Activated T-cell treated with anti-CD3 and anti-CD28 coated beads, Interleukin-2, amount 50 U/mL, for 72 hours (primary cell): ENCODE data around the gene LHX3. TPM values are rescaled to one million over a fixed set of nuclear protein-coding genes. Genes with fewer than 3 reads are reported as not detected.

Experiments used
- ATAC-seq, 2 donors: fragments of 150-1000 bp; cut with Tn5 transposase; replicated peaks in 1 of 2; 2 replicates each; pipeline ENCODE4 v1.10.0; 2021; ENCODE audit warnings: moderate library complexity in 2 of 2, mild to moderate bottlenecking in 1 of 2
- DNase-seq, 2 donors: peaks; one replicate each; pipeline ENCODE4 v3.0.0; 2021 to 2022; ENCODE audit warnings: mixed read lengths in 1 of 2
- H3K27ac Mint-ChIP-seq: one replicate; pipeline ENCODE4 v1.8.0; 2022; ENCODE audit warnings: mild to moderate bottlenecking, moderate library complexity, mixed read lengths
- H3K27me3 Mint-ChIP-seq: one replicate; pipeline ENCODE4 v1.8.0; 2022; ENCODE audit warnings: low read depth, mixed read lengths
- H3K36me3 Mint-ChIP-seq, 2 donors: one replicate each; pipeline ENCODE4 v1.8.0; 2022; ENCODE audit warnings: mixed read lengths in 2 of 2, mild to moderate bottlenecking in 1 of 2; ENCODE audit not compliant: insufficient read depth in 2 of 2
- H3K4me1 Mint-ChIP-seq: one replicate; pipeline ENCODE4 v1.8.0; 2022; ENCODE audit warnings: low read depth, mixed read lengths
- H3K4me3 Mint-ChIP-seq, 2 donors: one replicate each; pipeline ENCODE4 v1.8.0; 2022; ENCODE audit warnings: mild to moderate bottlenecking in 2 of 2, mixed read lengths in 2 of 2, moderate library complexity in 2 of 2
- H3K9me3 Mint-ChIP-seq, 2 donors: one replicate each; pipeline ENCODE4 v1.8.0; 2022; ENCODE audit warnings: mixed read lengths in 2 of 2
- total RNA-seq, 2 donors: library from RNA; stranded (reverse); gene quantifications; one replicate each; pipeline ENCODE4 v1.2.3, GENCODE V29; 2022

The LHX3 gene
- total RNA-seq, 2 donors from 2014 or later = 0.17 TPM; not detected in 1

DNA sequence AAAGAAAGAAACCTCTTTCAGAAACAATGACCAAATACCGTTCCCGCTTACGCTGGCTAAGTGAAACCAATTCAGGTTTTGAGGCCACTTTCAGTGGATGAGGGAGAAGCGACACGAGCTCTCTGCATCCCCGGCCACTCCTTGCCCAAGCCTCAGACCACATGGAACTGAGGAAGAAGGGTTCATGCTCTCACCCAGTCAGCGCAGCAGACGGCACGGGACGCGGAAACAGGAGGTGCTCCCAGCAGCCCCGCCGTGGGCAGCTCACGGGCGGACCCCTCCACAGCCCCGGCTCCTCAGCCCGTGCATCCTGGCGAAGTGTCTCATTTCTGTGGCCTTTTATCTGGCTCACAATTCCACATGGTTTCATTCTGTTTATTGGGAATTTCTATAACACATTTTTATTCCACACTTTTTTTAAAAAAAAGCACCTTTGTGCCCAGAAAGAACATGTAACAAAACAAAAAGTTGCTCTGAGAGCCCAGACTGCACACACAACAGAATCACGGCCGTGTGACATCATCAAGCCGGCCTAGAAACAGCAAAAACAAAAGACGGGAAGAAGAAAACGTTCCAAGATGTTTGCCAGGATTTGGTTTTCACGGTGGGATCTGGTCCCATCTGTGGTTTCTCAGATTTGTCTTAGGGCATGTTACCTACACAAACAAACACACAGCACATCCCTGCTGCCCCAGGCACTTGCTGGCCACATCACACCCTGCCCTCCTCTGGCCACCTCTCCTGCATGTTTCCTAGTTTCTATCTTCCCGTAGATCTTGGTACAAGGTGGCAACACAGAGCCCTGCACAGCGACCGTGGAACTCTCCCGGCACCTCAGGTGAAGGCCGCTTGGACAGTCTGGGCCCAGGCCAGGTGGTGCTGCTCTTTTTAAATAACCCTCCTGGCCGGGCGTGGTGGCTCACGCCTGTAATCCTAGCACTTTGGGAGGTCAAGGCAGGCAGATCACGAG is 24.5 kb upstream of the LHX3 start:
- DNase-seq = no peak
- Mint-ChIP-seq H3K9me3 (no peaks in the 10 kb centered on the region), H3K4me3 (no peak overlapping the region), H3K27me3 (no peaks in the 10 kb centered on the region), H3K36me3 (peaks cover 2 to 8% of the 10 kb centered on the region in 2 donors), H3K27ac (peak overlapping the region; percentile 78), H3K4me1 (peaks cover 47% of the 10 kb centered on the region)
- ATAC-seq = no peak

DNA sequence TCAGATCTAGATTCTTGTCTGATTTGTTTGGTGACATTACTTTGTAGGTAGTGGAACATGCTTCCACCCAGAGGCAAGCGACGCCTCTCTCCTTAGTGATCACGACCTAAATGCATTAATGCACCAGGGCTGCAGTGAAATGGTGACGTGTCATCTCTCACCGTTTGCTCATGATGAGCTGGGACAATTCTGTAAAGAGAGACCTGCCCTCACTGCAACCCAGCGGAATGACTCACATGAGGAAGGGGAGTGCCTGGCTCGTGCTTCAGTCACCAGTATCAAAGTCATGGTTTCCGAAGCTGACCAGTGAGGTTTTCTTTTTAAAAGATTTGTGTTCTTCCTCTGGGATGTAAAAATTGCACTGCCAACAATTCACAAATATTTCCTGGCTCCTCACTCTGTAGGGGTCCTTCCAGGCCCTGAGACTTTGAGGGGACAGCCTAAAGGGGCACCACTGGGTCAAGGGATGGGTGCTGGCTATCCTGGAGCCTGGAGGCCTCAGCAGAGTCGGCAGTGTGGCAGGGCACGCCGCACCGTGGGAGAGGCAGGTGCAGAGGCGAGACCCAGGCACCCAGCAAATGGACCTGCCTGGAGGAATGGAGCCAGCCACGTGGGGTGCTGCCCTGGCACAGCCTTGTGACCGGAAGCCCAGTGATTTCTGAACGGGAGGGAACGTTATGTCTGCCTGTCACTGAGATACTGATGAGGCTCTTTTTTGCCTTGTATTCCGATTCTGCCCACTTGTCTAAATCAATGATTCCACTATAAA is 23.4 kb upstream of the LHX3 start:
- Mint-ChIP-seq H3K9me3 (no peaks in the 10 kb centered on the region), H3K36me3 (peaks cover 2 to 12% of the 10 kb centered on the region in 2 donors), H3K27me3 (no peaks in the 10 kb centered on the region), H3K4me3 (peak overlapping the region in 1 of 2 donors; percentile 48), H3K4me1 (peaks cover 39% of the 10 kb centered on the region), H3K27ac (peak overlapping the region; percentile 78)
- DNase-seq (peak in 1 of 2 donors; percentile 25), ATAC-seq (peak; percentile 55 to 58)

DNA sequence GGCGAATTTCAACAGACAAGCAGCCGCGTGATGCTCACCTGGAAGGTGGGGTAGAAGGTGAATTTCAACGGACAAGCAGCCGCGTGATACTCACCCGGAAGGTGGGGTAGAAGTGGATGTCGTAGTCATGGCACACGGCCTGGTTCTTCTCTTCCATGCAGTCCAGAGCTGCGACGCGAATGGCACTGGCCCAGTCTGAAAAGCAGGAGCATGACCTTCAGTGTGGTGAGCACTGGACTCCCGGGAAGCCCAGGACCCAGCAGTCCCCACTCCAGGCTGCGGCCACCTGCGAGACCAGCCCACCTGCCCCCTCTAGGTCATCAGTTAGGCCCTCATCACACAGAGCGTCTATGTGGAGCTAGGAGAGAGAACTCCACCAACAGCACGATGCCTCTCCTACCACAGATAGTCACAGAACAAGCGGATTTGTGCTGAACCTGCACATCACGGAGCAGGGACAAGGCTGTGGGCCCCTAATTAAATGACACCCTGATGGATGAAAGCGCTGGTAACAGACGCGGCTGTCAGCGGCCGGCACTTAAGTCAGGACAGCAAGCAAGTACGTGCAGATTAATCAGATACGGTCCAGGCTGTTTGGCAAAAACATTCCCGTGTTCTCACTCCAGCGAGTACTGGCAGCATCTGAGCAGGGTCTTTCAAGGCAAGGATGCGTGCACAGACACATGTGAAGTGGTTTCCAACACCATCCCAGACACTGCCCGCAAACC is 21.9 kb upstream of the LHX3 start:
- Mint-ChIP-seq H3K4me1 (peaks cover 25% of the 10 kb centered on the region), H3K27ac (no peak overlapping the region), H3K4me3 (no peak overlapping the region), H3K36me3 (peaks cover under 1 to 12% of the 10 kb centered on the region in 2 donors), H3K9me3 (no peaks in the 10 kb centered on the region), H3K27me3 (no peaks in the 10 kb centered on the region)
- DNase-seq (no peak), ATAC-seq (no peak)

DNA sequence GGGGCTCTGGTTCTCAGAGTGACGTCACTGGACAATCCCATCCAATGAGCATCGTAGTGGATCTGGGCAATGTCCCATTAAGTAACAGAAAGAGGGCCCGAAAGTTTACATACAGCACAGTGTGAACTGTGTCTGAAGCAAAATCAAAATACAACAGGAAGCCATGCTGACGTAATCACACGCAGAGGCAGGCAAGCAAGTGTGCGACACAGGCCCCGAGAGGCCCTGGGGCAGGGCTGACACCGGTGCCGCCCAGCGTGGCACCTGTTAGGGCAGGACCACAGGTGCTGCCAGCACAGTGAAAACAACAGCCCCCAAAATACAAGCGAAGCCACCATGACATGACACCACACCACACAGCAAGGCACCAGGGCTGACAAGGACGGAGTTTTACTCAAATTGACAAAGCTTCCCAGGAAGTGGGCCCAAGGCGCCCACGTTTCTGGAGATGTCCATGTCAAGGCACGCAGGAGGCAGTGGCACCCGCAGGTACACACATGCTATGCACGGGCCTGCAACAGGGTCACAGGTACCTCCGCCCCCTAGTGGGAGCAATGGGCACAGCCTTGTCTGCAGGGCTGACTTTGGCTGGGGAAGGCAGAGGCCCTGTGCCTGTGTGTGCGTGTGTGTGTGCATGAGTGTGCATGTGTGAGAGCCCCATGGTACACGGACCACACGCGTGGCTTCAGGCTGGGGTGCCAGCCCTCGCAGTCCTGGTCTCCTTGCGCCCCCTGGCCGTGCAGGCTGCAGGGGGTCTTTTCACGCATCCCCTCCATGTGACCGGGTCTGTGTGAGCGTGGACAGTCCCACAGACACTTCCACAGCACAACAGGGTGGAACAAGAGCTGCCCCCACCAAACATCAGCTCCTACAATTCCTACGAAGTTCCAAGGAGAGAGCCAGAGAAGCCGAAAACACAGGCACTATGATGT is 21.1 kb upstream of the LHX3 start:
- DNase-seq (peak; percentile 73 to 76), ATAC-seq (peak; percentile 76 to 81)
- H3K27ac Mint-ChIP-seq = peak overlapping the region; percentile 56
- peak overlapping the region; percentile 29 to 56 for H3K4me3 Mint-ChIP-seq
- no peaks in the 10 kb centered on the region for H3K9me3 Mint-ChIP-seq
- H3K4me1 Mint-ChIP-seq = peaks cover 21% of the 10 kb centered on the region
- H3K27me3 Mint-ChIP-seq = no peaks in the 10 kb centered on the region
- peaks cover 0 to 12% of the 10 kb centered on the region in 2 donors for H3K36me3 Mint-ChIP-seq

DNA sequence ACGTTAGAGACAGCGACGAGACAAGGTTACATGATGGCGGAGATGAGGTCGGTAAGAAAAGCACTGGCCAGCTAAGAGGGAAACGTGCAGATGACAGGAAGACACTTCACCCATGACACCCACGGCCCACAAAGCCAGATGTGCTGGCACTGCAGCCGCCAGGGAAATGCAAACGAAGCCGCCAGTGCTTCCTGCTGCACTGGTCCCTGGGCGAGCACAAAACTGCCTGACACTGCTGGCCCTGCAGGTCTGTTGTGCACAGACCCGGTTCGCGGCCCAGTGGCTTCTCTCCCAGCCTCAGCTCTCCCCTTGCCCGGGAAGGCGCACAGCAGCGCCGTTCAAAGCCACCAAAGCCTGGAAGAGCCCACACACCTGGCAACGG is 20.4 kb upstream of the LHX3 start:
- no peak for DNase-seq
- Mint-ChIP-seq H3K36me3 (peaks cover 0 to 12% of the 10 kb centered on the region in 2 donors), H3K27me3 (no peaks in the 10 kb centered on the region), H3K4me1 (peaks cover 28% of the 10 kb centered on the region), H3K4me3 (peak overlapping the region; percentile 29 to 56), H3K9me3 (no peaks in the 10 kb centered on the region), H3K27ac (peak overlapping the region; percentile 56)
- peak in 1 of 2 donors; percentile 50 for ATAC-seq

DNA sequence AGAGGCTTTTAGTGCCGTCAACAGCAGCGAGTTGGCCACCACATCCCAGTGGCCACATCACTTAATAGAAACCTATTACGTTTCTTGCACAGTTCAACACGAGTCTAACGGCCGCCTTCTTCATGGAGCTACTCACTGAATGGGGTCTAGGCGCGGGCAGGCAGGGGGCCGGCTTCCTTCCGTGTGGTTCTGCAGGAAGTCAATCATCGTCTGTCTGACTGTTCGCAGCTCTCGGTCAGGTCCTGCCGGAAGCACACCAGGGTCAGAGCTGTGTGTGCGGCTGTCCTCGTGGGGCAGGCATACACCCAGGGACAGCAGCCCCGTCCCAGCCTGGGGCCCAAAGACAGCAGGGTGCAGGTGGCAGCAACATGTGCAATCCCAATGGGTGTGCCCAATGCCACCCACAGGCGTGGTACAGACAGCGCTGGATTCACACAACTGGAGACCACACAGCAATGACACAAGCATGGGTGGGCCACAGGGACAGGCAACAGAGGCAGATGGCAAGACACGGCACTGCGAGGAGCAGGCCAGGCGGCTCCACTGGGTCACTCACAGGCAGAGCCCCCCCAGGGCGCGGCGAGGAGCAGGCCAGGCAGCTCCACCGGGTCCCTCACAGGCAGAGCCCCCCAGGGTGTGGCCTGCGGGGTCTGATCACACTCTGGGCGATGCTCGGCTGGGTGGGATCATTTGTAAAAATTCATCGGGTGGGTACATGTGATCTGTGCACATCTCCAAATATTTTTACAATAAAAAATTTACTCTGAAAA is 19.1 kb upstream of the LHX3 start:
- Mint-ChIP-seq H3K27me3 (no peaks in the 10 kb centered on the region), H3K27ac (peak overlapping the region; percentile 72), H3K36me3 (peaks cover 0 to 12% of the 10 kb centered on the region in 2 donors), H3K4me3 (peak overlapping the region in 1 of 2 donors; percentile 31), H3K9me3 (no peaks in the 10 kb centered on the region), H3K4me1 (peaks cover 29% of the 10 kb centered on the region)
- ATAC-seq = no peak
- DNase-seq = no peak

DNA sequence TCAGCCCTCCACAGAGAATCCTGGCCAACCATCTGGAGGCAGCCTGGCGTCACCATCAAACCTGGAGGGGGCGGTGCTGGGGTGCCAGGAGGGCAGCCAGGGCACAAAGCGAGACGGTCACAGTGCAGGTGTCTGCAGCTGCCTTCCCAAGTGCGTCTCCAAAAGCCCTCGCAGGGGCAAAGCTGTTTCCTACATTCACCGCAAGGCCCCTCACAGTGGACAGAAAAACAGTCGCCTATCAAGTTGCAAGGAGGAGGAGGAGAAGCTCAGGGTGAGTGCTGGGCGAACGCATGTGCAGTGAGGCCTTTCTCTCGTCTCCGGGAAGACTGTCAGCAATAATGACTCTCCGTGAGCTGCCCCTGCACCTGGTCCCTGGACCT is 18.0 kb upstream of the LHX3 start:
- Mint-ChIP-seq H3K4me3 (no peak overlapping the region), H3K9me3 (no peaks in the 10 kb centered on the region), H3K36me3 (peaks cover 0 to 11% of the 10 kb centered on the region in 2 donors), H3K27ac (no peak overlapping the region), H3K27me3 (no peaks in the 10 kb centered on the region), H3K4me1 (peaks cover 18% of the 10 kb centered on the region)
- ATAC-seq (no peak), DNase-seq (no peak)

DNA sequence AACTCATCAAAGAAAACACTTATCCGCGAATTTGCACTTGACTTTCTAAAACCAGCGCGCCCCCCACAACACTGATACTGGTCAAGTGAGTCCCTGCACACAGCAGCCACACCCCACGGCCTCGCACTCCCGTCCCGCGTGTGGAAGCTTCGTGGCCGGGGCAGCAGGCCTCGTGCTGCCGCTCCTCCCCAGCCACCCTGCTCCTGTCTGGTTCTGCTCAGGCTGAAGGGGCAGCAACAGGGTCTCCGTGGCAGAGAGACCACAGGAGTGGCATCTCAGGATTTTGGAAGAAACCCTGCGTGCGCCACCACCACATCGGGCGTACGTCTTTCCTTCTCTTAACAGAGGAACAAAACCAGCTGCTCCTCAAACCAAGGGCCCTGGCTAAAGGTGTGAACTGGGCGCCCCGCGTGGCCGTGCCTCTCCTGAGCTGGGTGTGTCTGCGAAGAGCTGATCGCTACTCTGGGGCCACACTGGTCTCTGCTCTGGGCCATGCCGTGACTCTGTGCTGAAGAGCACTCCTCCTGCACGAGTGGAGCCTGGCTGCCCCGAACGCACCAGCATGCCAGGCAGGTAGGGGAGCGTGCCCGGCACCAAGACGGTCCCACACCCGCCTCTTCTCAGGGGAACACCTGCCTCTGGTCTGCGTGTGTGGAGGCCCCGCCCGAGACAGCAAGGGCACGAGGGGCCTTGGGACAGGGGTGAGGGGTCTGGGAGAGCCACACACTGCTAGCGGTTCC is 17.4 kb upstream of the LHX3 start:
- H3K4me1 Mint-ChIP-seq = peaks cover 12% of the 10 kb centered on the region
- DNase-seq (no peak), ATAC-seq (no peak)
- H3K36me3 Mint-ChIP-seq = peaks cover 0 to 9% of the 10 kb centered on the region in 2 donors
- H3K4me3 Mint-ChIP-seq = no peak overlapping the region
- H3K27me3 Mint-ChIP-seq = no peaks in the 10 kb centered on the region
- no peaks in the 10 kb centered on the region for H3K9me3 Mint-ChIP-seq
- H3K27ac Mint-ChIP-seq = no peak overlapping the region

DNA sequence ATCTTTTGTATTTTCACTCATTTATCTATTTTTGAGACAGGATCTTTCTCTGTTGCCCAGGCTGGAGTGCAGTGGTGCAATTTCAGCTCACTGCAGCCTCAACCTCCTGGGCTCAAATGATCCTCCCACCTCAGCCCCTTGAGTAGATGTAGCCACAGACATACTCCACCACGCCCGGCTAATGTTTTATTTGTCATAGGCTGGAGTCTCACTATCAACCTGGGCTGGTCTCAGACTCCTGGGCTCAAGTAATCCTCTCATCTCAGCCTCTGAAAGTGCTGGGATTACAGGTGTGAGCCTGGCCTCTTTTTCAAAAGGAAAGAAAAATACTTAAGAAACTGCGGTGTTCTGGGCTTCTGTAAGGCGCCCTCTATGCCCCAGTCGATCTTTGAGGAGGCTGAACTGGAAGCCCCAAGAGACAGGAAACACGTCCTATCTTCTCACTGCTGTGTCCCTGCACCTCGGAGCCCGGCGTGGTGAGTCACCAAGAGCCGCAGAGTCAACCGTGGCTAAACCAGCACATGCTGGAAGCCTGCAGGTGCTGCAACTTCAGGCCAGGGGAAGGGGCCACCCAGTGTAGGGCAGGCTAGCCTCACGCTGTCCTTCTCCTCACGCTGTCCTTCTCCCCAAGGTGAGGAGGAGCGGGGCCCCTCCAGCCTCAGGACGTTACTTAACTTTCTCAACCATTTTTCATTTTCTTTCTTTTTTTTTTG is 15.2 kb upstream of the LHX3 start:
- no peaks in the 10 kb centered on the region for H3K9me3 Mint-ChIP-seq
- H3K4me3 Mint-ChIP-seq = peak overlapping the region in 1 of 2 donors; percentile 32

DNA sequence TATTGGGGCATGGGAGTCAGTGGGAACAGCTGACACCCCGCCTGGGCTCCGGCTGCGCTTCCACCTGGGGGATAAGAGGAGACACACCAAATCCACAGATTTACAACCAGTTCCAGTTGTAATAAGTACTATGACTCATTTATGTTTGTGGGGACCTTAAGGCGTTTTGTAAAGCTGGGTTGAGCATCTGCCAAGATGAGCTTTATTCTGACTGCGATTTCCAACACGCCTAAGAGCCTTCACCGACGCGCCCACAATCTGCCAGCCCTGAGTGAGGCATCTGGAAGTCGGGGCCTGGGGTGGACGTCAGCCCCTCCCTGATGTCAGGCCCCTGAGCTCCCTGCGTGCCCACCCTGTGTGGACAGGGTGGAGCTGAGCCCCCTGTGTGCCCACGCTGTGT is 14.3 kb upstream of the LHX3 start:
- H3K36me3 Mint-ChIP-seq = peaks cover 5 to 17% of the 10 kb centered on the region in 2 donors
- H3K4me1 Mint-ChIP-seq = peaks cover 8% of the 10 kb centered on the region
- DNase-seq (no peak), ATAC-seq (no peak)
- H3K27me3 Mint-ChIP-seq = no peaks in the 10 kb centered on the region
- peaks cover 0 to 2% of the 10 kb centered on the region in 2 donors for H3K9me3 Mint-ChIP-seq
- no peak overlapping the region for H3K4me3 Mint-ChIP-seq
- no peak overlapping the region for H3K27ac Mint-ChIP-seq

More for the DNA sequence above, 15.2 kb upstream of the LHX3 start:
- H3K36me3 Mint-ChIP-seq = peaks cover 0 to 12% of the 10 kb centered on the region in 2 donors
- peaks cover 11% of the 10 kb centered on the region for H3K4me1 Mint-ChIP-seq
- H3K27me3 Mint-ChIP-seq = no peaks in the 10 kb centered on the region
- peak overlapping the region; percentile 69 for H3K27ac Mint-ChIP-seq
- ATAC-seq (peak in 1 of 2 donors; percentile 86), DNase-seq (peak in 1 of 2 donors; percentile 37)
